HepG2 (cell line): ENCODE data around the gene PLCB4. TPM values are rescaled to one million over a fixed set of nuclear protein-coding genes. Genes with fewer than 3 reads are reported as not detected.

Source experiments
- ATAC-seq: fragments of 200-7000 bp; cut with Tn5 transposase; 3 replicates; pipeline ENCODE4 v1.9.1; 2020; ENCODE audit warnings: mild to moderate bottlenecking, moderate library complexity
- BruUV-seq: library from RNA; stranded (reverse); fragments of 400-500 nt; replicated peaks from 2 replicates; lab custom pipeline; 2021; lab: Mats Ljungman, UMichigan
- CTCF ChIA-PET: fragments of 300-600 bp; formaldehyde crosslinking; extraction: SDS; loops from one replicate; lab custom pipeline; 2021; ENCODE audit warnings: low total read pairs, inconsistent platforms, low intra/inter-chr PET ratio; lab: Yijun Ruan, JAX
- POLR2A ChIA-PET: fragments of 350-600 bp; sonication (Branson Sonifier 250); formaldehyde crosslinking; loops from one replicate; lab custom pipeline; 2020; ENCODE audit warnings: antibody characterized with exemption, inconsistent platforms; lab: Yijun Ruan, JAX
- DNase-seq: peaks from one replicate; pipeline ENCODE4 v3.0.0-alpha.2; 2015; ENCODE audit warnings: low spot score
- FAIRE-seq: peaks from 3 replicates; lab custom pipeline; 2011; peaks lifted over from hg19 to GRCh38; lab: Jason Lieb, UNC
- H2AFZ ChIP-seq: one replicate; pipeline ENCODE4 v1.6.1; 2011; ENCODE audit warnings: low read length, inconsistent platforms
- H3K27ac ChIP-seq: fragments of 300-600 bp; 3 replicates; pipeline ENCODE4 v1.8.0; 2011; ENCODE audit warnings: mixed run types, mild to moderate bottlenecking, mixed read lengths, low read length, inconsistent platforms; ENCODE audit not compliant: insufficient read depth; ENCODE audit errors: extremely low read length
- H3K27me3 ChIP-seq, 2 experiments: fragments of 200-600 bp in 1 of 2; 2 replicates in 1 of 2; 3 replicates in 1 of 2; pipeline versions ENCODE4 v1.6.0 to v1.8.0; 2011; ENCODE audit warnings: low read length in 2 of 2, mild to moderate bottlenecking in 2 of 2, moderate library complexity in 2 of 2, inconsistent platforms in 1 of 2; ENCODE audit not compliant: insufficient read depth in 2 of 2, control insufficient read depth in 1 of 2
- H3K36me3 ChIP-seq, 2 experiments: fragments of 200-600 bp in 1 of 2; replicated peaks in 1 of 2; 2 replicates in 1 of 2; 3 replicates in 1 of 2; pipeline versions ENCODE4 v1.5.1 to v1.8.0; 2011; ENCODE audit warnings: low read length in 2 of 2, inconsistent platforms in 1 of 2; ENCODE audit not compliant: insufficient read depth in 2 of 2, control insufficient read depth in 1 of 2
- H3K4me1 ChIP-seq: 2 replicates; pipeline ENCODE4 v1.5.1; 2012; ENCODE audit warnings: low read length, inconsistent platforms; ENCODE audit not compliant: insufficient read depth
- H3K4me2 ChIP-seq: 2 replicates; pipeline ENCODE4 v1.6.0; 2011; ENCODE audit warnings: low read depth, low read length, inconsistent platforms
- H3K4me3 ChIP-seq, 3 experiments: fragments of 200-600 bp in 1 of 3; sonication (generic), shearing (Covaris generic) in 1 of 3; replicated peaks in 1 of 3; 2 replicates each; pipeline ENCODE4 v1.5.1; 2011 to 2016; ENCODE audit warnings: low read length in 3 of 3, inconsistent platforms in 2 of 3, low read depth in 2 of 3, mild to moderate bottlenecking in 2 of 3, control low read depth in 1 of 3, mixed read lengths in 1 of 3; ENCODE audit not compliant: insufficient read depth in 1 of 3
- H3K79me2 ChIP-seq: one replicate; pipeline ENCODE4 v1.6.1; 2011; ENCODE audit warnings: low read length, inconsistent platforms; ENCODE audit not compliant: insufficient read depth
- H3K9ac ChIP-seq: 2 replicates; pipeline ENCODE4 v1.6.0; 2011; ENCODE audit warnings: mild to moderate bottlenecking, low read depth, low read length, inconsistent platforms; ENCODE audit not compliant: insufficient read depth
- H3K9me3 ChIP-seq: 2 replicates; pipeline ENCODE4 v1.5.1; 2012; ENCODE audit warnings: mild to moderate bottlenecking, low read length
- H4K20me1 ChIP-seq: 2 replicates; pipeline ENCODE4 v1.6.0; 2011; ENCODE audit warnings: inconsistent platforms, mild to moderate bottlenecking, low read length, moderate library complexity; ENCODE audit not compliant: insufficient read depth
- IKZF1 ChIP-seq: fragments of 450-650 bp; IDR thresholded peaks from 2 replicates; pipeline ENCODE4 v1.7.1; 2016
- MNT ChIP-seq: fragments of 450-650 bp; IDR thresholded peaks from 2 replicates; pipeline ENCODE4 v1.6.1; 2016
- MXI1 ChIP-seq: IDR thresholded peaks from 3 replicates; pipeline ENCODE4 v1.6.1; 2012; ENCODE audit warnings: low read depth, low read length, inconsistent platforms, borderline replicate concordance
- NONO ChIP-seq, 2 experiments: fragments of 450-650 bp in 1 of 2; sonication (generic) in 1 of 2; formaldehyde crosslinking in 1 of 2; IDR thresholded peaks in 1 of 2; conservative IDR thresholded peaks in 1 of 2; 2 replicates each; pipeline versions ENCODE4 v1.6.1 to v1.8.0; 2017 to 2022; ENCODE audit warnings: mild to moderate bottlenecking in 1 of 2, missing genetic modification reagents in 1 of 2, moderate library complexity in 1 of 2
- THAP11 ChIP-seq: IDR thresholded peaks from 2 replicates; pipeline ENCODE4 v1.6.1; 2016; ENCODE audit warnings: missing biosample characterization, missing genetic modification reagents
- ZBTB25 ChIP-seq: IDR thresholded peaks from 2 replicates; pipeline ENCODE4 v1.6.1; 2018; ENCODE audit warnings: missing genetic modification reagents
- ZFP1 ChIP-seq: IDR thresholded peaks from 2 replicates; pipeline ENCODE4 v1.6.1; 2016
- ZNF280B ChIP-seq: sonication (generic); formaldehyde crosslinking; IDR thresholded peaks from 2 replicates; pipeline ENCODE4 v1.5.0; 2020; ENCODE audit warnings: missing genetic modification reagents, mild to moderate bottlenecking, borderline replicate concordance
- ZNF329 ChIP-seq: sonication (generic); formaldehyde crosslinking; IDR thresholded peaks from 2 replicates; pipeline ENCODE4 v1.9.0; 2021; ENCODE audit warnings: low read depth, mild to moderate bottlenecking, missing genetic modification reagents
- ZNF503 ChIP-seq: sonication (generic); formaldehyde crosslinking; IDR thresholded peaks from 2 replicates; pipeline ENCODE4 v1.4.0; 2020; ENCODE audit warnings: missing genetic modification reagents
- WGBS: methylation state at CpG from one replicate; pipeline ENCODE4 v1.1.6; 2017; ENCODE audit warnings: low lambda C conversion rate; 5-methylcytosine and 5-hydroxymethylcytosine counted together
- in situ Hi-C: cut with HindIII; loops from 2 replicates; pipeline ENCODE4 v1.10.0; 2017; ENCODE audit warnings: low pct_unique_long_range_greater_than_20kb; ENCODE audit not compliant: extremely low pct_ligation_motif_present
- intact Hi-C: fragments of 100-400 bp; cut with micrococcal nuclease; formaldehyde crosslinking; loops from one replicate; pipeline ENCODE4 v1.10.0; 2022; ENCODE audit not compliant: unreplicated experiment
- polyA plus RNA-seq, 8 experiments: library from polyadenylated mRNA; depleted of rRNA in 3 of 8; stranded (reverse) in 7 of 8; unstranded in 1 of 8; fragments of >200 nt; fragmentation: Illumina TruSeq in 4 of 8; extraction: Trizol in 4 of 8; gene quantifications; 2 replicates each; pipeline versions ENCODE4 v1.2.1 to v1.2.3, GENCODE V29; 2011 to 2016; ENCODE audit warnings: low read depth in 4 of 8, missing spikeins in 1 of 8, mixed read lengths in 1 of 8; ENCODE audit not compliant: insufficient read depth in 1 of 8
- total RNA-seq, 5 experiments: library from RNA; depleted of rRNA; stranded (reverse); fragments of >200 nt; fragmentation: Illumina TruSeq; extraction: Trizol; gene quantifications; 2 replicates each; pipeline ENCODE4 v1.2.3, GENCODE V29; 2016; ENCODE audit warnings: low read depth in 1 of 5

PLCB4 gene
- total and polyA plus RNA-seq, 2 of the 13 experiments (the other 11 are each of a cell fraction or from before 2014, with no cell fraction given): 0.01 TPM; not detected in 1

- no peak for TF ChIP-seq IKZF1
- TF ChIP-seq ZNF280B: no peak
- no peak for TF ChIP-seq NONO (IDR thresholded peaks at IDR 0.05)
- no peak for TF ChIP-seq NONO (CRISPR knock-in tag; conservative IDR thresholded peaks at IDR 0.05)
- no peak for TF ChIP-seq ZNF329
- no peak for TF ChIP-seq THAP11 (CRISPR knock-in tag)
These were observed 330.4 kb downstream of the PLCB4 start (continued) for GRCh38 chr20:9399322-9399721.

GRCh38 chr20:9400171-9401025 is 331.5 kb downstream of the PLCB4 start:
- WGBS: 1% methylated on average over 4 of the region's 4 CpGs
- TF ChIP-seq ZNF503 (CRISPR knock-in tag): no peak
- no peak for TF ChIP-seq MXI1
- TF ChIP-seq MNT: peak; percentile 15; the same call in 1 of the 2 replicates
- no peak for TF ChIP-seq ZBTB25 (CRISPR knock-in tag)
- TF ChIP-seq ZFP1: no peak

More at GRCh38 chr20:9400171-9401025, 331.5 kb downstream of the PLCB4 start:
- Histone ChIP-seq H4K20me1 (no peaks in the 10 kb centered on the region), H3K27me3 (peaks cover 0 to 1% of the 10 kb centered on the region in 2 experiments; a peak in 1 of 5 replicates), H3K4me2 (no peak overlapping the region), H3K9ac (no peak overlapping the region), H3K9me3 (no peaks in the 10 kb centered on the region), H3K79me2 (no peaks in the 10 kb centered on the region), H3K4me1 (no peaks in the 10 kb centered on the region), H3K27ac (no peak overlapping the region), H3K4me3 (no peak overlapping the region), H2AFZ (no peak overlapping the region), H3K36me3 (no peaks in the 10 kb centered on the region)
- no TSS peak for BruUV-seq
- DNase-seq (no peak), ATAC-seq (no peak), FAIRE-seq (no peak)
- ChIA-PET POLR2A (no interaction called here), CTCF (no interaction called here)
- intact Hi-C loops: no loop called here
- in situ Hi-C loops: loop anchor here (25.0 kb wide), 1 partner anchor 687 kb away; no protein-coding TSS in a partner anchor
